ENCODE results near the gene TMEM184A. TPM values are rescaled to one million over a fixed set of nuclear protein-coding genes. Genes with fewer than 3 reads are reported as not detected.

TMEM184A gene
- total and polyA plus RNA-seq, 2 of the 13 experiments (the other 11 are each of a cell fraction or from before 2014, with no cell fraction given) = 9.5 to 20.4 TPM

GRCh38 chr7:1531263-1531978, 24.6 kb downstream of the TMEM184A start (continued):
- no peak for TF ChIP-seq GATAD1 (CRISPR knock-in tag; IDR thresholded peaks at IDR 0.05)
- no peak for TF ChIP-seq ZNF781 (CRISPR knock-in tag; IDR thresholded peaks at IDR 0.05; ENCODE audit: borderline replicate concordance, not compliant biosample characterization)
- peak; percentile 36; the same call in 1 of the 2 replicates for TF ChIP-seq FOXP4 (CRISPR knock-in tag; IDR thresholded peaks at IDR 0.05)
- TF ChIP-seq ZNF589 (CRISPR knock-in tag; conservative IDR thresholded peaks at IDR 0.05) = no peak
- peak; percentile 42; the same call in 1 of the 2 replicates for TF ChIP-seq HES4 (CRISPR knock-in tag; IDR thresholded peaks at IDR 0.05; ENCODE audit: borderline replicate concordance)
- TF ChIP-seq ZNF562 (CRISPR knock-in tag; IDR thresholded peaks at IDR 0.05; ENCODE audit: borderline replicate concordance) = no peak
- TF ChIP-seq HNRNPL (IDR thresholded peaks at IDR 0.05; ENCODE audit: low read depth, low read length) = 0 out of 2 replicates have a peak, but pooled peaks have one; percentile 59
- no peak for TF ChIP-seq ZNF124 (CRISPR knock-in tag; IDR thresholded peaks at IDR 0.05)
- TF ChIP-seq, protein P1, sequence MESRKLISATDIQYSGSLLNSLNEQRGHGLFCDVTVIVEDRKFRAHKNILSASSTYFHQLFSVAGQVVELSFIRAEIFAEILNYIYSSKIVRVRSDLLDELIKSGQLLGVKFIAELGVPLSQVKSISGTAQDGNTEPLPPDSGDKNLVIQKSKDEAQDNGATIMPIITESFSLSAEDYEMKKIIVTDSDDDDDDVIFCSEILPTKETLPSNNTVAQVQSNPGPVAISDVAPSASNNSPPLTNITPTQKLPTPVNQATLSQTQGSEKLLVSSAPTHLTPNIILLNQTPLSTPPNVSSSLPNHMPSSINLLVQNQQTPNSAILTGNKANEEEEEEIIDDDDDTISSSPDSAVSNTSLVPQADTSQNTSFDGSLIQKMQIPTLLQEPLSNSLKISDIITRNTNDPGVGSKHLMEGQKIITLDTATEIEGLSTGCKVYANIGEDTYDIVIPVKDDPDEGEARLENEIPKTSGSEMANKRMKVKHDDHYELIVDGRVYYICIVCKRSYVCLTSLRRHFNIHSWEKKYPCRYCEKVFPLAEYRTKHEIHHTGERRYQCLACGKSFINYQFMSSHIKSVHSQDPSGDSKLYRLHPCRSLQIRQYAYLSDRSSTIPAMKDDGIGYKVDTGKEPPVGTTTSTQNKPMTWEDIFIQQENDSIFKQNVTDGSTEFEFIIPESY (CRISPR knock-in tag; IDR thresholded peaks at IDR 0.05) = no peak
- TF ChIP-seq ZFP1 (CRISPR knock-in tag; IDR thresholded peaks at IDR 0.05) = no peak
- TF ChIP-seq ZNF232 (CRISPR knock-in tag; IDR thresholded peaks at IDR 0.05; ENCODE audit: borderline replicate concordance) = no peak; the same call in 1 of the 2 replicates
- no peak for TF ChIP-seq ZBTB10 (CRISPR knock-in tag; IDR thresholded peaks at IDR 0.05; ENCODE audit: borderline replicate concordance)
- peak; percentile 14; the same call in 1 of the 2 replicates for TF ChIP-seq ZNF230 (CRISPR knock-in tag; IDR thresholded peaks at IDR 0.05)
- no peak for TF ChIP-seq DMAP1 (CRISPR knock-in tag; IDR thresholded peaks at IDR 0.05)
- peak; percentile 73 for TF ChIP-seq ZBTB7B (CRISPR knock-in tag; IDR thresholded peaks at IDR 0.05)
- TF ChIP-seq RXRA (CRISPR knock-in tag; IDR thresholded peaks at IDR 0.05) = peak; percentile 65
- TF ChIP-seq NFE2L2 (IDR thresholded peaks at IDR 0.05; ENCODE audit: low read length) = no peak
- TF ChIP-seq ZMYM3 (CRISPR knock-in tag; IDR thresholded peaks at IDR 0.05) = peak; percentile 8; the same call in 1 of the 2 replicates
- TF ChIP-seq, protein P2, sequence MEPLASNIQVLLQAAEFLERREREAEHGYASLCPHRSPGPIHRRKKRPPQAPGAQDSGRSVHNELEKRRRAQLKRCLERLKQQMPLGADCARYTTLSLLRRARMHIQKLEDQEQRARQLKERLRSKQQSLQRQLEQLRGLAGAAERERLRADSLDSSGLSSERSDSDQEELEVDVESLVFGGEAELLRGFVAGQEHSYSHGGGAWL (CRISPR knock-in tag; IDR thresholded peaks at IDR 0.05) = peak; percentile 41; the same call in 1 of the 2 replicates
- peak; percentile 49; the same call in 1 of the 2 replicates for TF ChIP-seq HDAC2 (CRISPR knock-in tag; IDR thresholded peaks at IDR 0.05)
- TF ChIP-seq, protein P3, sequence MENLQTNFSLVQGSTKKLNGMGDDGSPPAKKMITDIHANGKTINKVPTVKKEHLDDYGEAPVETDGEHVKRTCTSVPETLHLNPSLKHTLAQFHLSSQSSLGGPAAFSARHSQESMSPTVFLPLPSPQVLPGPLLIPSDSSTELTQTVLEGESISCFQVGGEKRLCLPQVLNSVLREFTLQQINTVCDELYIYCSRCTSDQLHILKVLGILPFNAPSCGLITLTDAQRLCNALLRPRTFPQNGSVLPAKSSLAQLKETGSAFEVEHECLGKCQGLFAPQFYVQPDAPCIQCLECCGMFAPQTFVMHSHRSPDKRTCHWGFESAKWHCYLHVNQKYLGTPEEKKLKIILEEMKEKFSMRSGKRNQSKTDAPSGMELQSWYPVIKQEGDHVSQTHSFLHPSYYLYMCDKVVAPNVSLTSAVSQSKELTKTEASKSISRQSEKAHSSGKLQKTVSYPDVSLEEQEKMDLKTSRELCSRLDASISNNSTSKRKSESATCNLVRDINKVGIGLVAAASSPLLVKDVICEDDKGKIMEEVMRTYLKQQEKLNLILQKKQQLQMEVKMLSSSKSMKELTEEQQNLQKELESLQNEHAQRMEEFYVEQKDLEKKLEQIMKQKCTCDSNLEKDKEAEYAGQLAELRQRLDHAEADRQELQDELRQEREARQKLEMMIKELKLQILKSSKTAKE (CRISPR knock-in tag; IDR thresholded peaks at IDR 0.05; ENCODE audit: borderline replicate concordance) = peak; percentile 64

Data from HepG2 (cell line).